H1 (cell line): ENCODE data around the gene LRRC45. TPM values are rescaled to one million over a fixed set of nuclear protein-coding genes. Genes with fewer than 3 reads are reported as not detected.

Experiments
- CTCF ChIA-PET: fragments of 300-600 bp; sonication (Branson Sonifier 250); formaldehyde crosslinking; loops from one replicate; lab custom pipeline; 2021; ENCODE audit not compliant: partially characterized antibody; lab: Charles Lee
- POLR2A ChIA-PET: fragments of 300-600 bp; sonication (Branson Sonifier 250); formaldehyde crosslinking; loops from one replicate; lab custom pipeline; 2021; ENCODE audit warnings: inconsistent platforms; ENCODE audit not compliant: partially characterized antibody; lab: Charles Lee
- DNase-seq, 2 experiments: peaks; one replicate each; pipeline versions ENCODE4 v3.0.0 to v3.0.0-alpha.2; 2010 to 2022; ENCODE audit warnings: low spot score in 2 of 2, low read depth in 1 of 2, mixed read lengths in 1 of 2
- FAIRE-seq: peaks from 2 replicates; lab custom pipeline; 2011; peaks lifted over from hg19 to GRCh38; lab: Jason Lieb, UNC
- H2AFZ ChIP-seq: 2 replicates; pipeline ENCODE4 v1.8.1; 2012; ENCODE audit warnings: low read length, inconsistent platforms
- H2AK5ac ChIP-seq: 2 replicates; pipeline ENCODE4 v1.6.1; 2013; ENCODE audit warnings: low read depth, low read length
- H2BK120ac ChIP-seq: replicated peaks from 2 replicates; pipeline ENCODE3; 2013; ENCODE audit warnings: low read depth, low read length, inconsistent platforms
- H2BK12ac ChIP-seq: 2 replicates; pipeline ENCODE4 v1.6.1; 2013; ENCODE audit warnings: low read depth, low read length
- H2BK15ac ChIP-seq: 2 replicates; pipeline ENCODE4 v1.6.1; 2013; ENCODE audit warnings: low read length
- H2BK20ac ChIP-seq: 2 replicates; pipeline ENCODE4 v1.6.1; 2013; ENCODE audit warnings: low read length
- H2BK5ac ChIP-seq: 2 replicates; pipeline ENCODE4 v1.6.1; 2013; ENCODE audit warnings: low read depth, low read length
- H3K14ac ChIP-seq: 2 replicates; pipeline ENCODE4 v1.6.1; 2013; ENCODE audit warnings: inconsistent platforms; ENCODE audit not compliant: insufficient read length
- H3K18ac ChIP-seq: 2 replicates; pipeline ENCODE4 v1.6.1; 2013; ENCODE audit warnings: low read length; ENCODE audit errors: extremely low read depth
- H3K23ac ChIP-seq: 2 replicates; pipeline ENCODE4 v1.6.1; 2013; ENCODE audit warnings: inconsistent platforms; ENCODE audit not compliant: insufficient read length
- H3K23me2 ChIP-seq: 2 replicates; pipeline ENCODE4 v1.6.1; 2013; ENCODE audit warnings: low read depth, low read length
- H3K27ac ChIP-seq: 2 replicates; pipeline ENCODE4 v1.6.1; 2011; ENCODE audit warnings: low read depth, low read length, inconsistent platforms
- H3K27me3 ChIP-seq, 4 experiments: replicated peaks in 1 of 4; 1 replicate in 1 of 4; 2 replicates in 3 of 4; pipeline versions ENCODE4 v1.6.1 to v1.8.1; 2011 to 2013; ENCODE audit warnings: low read length in 3 of 4, mild to moderate bottlenecking in 3 of 4, inconsistent platforms in 2 of 4, mixed read lengths in 2 of 4, moderate library complexity in 1 of 4; ENCODE audit not compliant: control insufficient read depth in 3 of 4, insufficient read depth in 3 of 4; ENCODE audit errors: extremely low read depth in 1 of 4
- H3K36me3 ChIP-seq, 4 experiments: 2 replicates each; pipeline versions ENCODE4 v1.6.1 to v1.8.1; 2011 to 2013; ENCODE audit warnings: mild to moderate bottlenecking in 4 of 4, low read length in 3 of 4, moderate library complexity in 2 of 4, control low read depth in 1 of 4, inconsistent platforms in 1 of 4; ENCODE audit not compliant: insufficient read depth in 4 of 4, control insufficient read depth in 2 of 4
- H3K4ac ChIP-seq: replicated peaks from 2 replicates; pipeline ENCODE3; 2013; ENCODE audit warnings: low read length, low read depth, mixed read lengths, inconsistent platforms; ENCODE audit not compliant: insufficient read length
- H3K4me1 ChIP-seq, 4 experiments: replicated peaks in 1 of 4; 1 replicate in 1 of 4; 2 replicates in 3 of 4; pipeline versions ENCODE4 v1.6.1 to v1.8.1; 2011 to 2013; ENCODE audit warnings: low read length in 3 of 4, inconsistent platforms in 2 of 4, mixed read lengths in 1 of 4; ENCODE audit not compliant: insufficient read depth in 4 of 4, control insufficient read depth in 3 of 4
- H3K4me2 ChIP-seq, 2 experiments: 2 replicates each; pipeline versions ENCODE4 v1.6.1 to v1.8.1; 2011 to 2013; ENCODE audit warnings: low read depth in 2 of 2, low read length in 2 of 2, control low read depth in 1 of 2, inconsistent platforms in 1 of 2, mild to moderate bottlenecking in 1 of 2; ENCODE audit not compliant: insufficient read depth in 1 of 2
- H3K4me3 ChIP-seq, 4 experiments: fragments of 200-600, 300-600 bp in 1 of 4; sonication (generic), shearing (Covaris generic), sonication (Bioruptor Twin) in 1 of 4; 2 replicates each; pipeline versions ENCODE4 v1.5.1 to v1.8.1; 2011 to 2016; ENCODE audit warnings: low read length in 4 of 4, low read depth in 3 of 4, control low read depth in 2 of 4, inconsistent platforms in 2 of 4, mild to moderate bottlenecking in 2 of 4, mixed read lengths in 1 of 4, moderate library complexity in 1 of 4; ENCODE audit not compliant: insufficient read depth in 2 of 4; ENCODE audit errors: extremely low read depth in 1 of 4
- H3K56ac ChIP-seq: replicated peaks from 2 replicates; pipeline ENCODE3; 2013; ENCODE audit warnings: low read depth, mild to moderate bottlenecking, mixed read lengths, low read length, inconsistent platforms; ENCODE audit not compliant: insufficient read length
- H3K79me1 ChIP-seq: 2 replicates; pipeline ENCODE4 v1.6.1; 2013; ENCODE audit warnings: low read depth, low read length, control low read depth
- H3K79me2 ChIP-seq, 2 experiments: 2 replicates each; pipeline versions ENCODE4 v1.6.1 to v1.8.1; 2012 to 2013; ENCODE audit warnings: low read length in 2 of 2, mild to moderate bottlenecking in 2 of 2, inconsistent platforms in 1 of 2; ENCODE audit not compliant: insufficient read depth in 2 of 2, control insufficient read depth in 1 of 2
- H3K9ac ChIP-seq, 4 experiments: replicated peaks in 1 of 4; 1 replicate in 1 of 4; 2 replicates in 3 of 4; pipeline versions ENCODE4 v1.6.1 to v1.8.1; 2011 to 2013; ENCODE audit warnings: low read depth in 3 of 4, low read length in 3 of 4, control low read depth in 2 of 4, mild to moderate bottlenecking in 2 of 4, moderate library complexity in 2 of 4, inconsistent platforms in 1 of 4; ENCODE audit errors: extremely low read depth in 1 of 4
- H3K9me3 ChIP-seq, 2 experiments: 2 replicates each; pipeline versions ENCODE4 v1.6.1 to v1.8.1; 2012 to 2013; ENCODE audit warnings: mild to moderate bottlenecking in 2 of 2, moderate library complexity in 2 of 2, control low read depth in 1 of 2, inconsistent platforms in 1 of 2, low read depth in 1 of 2, low read length in 1 of 2, mixed read lengths in 1 of 2; ENCODE audit not compliant: insufficient read depth in 2 of 2
- H4K20me1 ChIP-seq, 2 experiments: replicated peaks in 1 of 2; 2 replicates each; pipeline versions ENCODE3 to v1.8.1; 2011 to 2013; ENCODE audit warnings: inconsistent platforms in 2 of 2, low read length in 2 of 2, mild to moderate bottlenecking in 1 of 2; ENCODE audit not compliant: insufficient read depth in 2 of 2, control insufficient read depth in 1 of 2
- H4K5ac ChIP-seq: 2 replicates; pipeline ENCODE4 v1.6.1; 2013; ENCODE audit warnings: low read length, low read depth, mixed read lengths, inconsistent platforms; ENCODE audit not compliant: insufficient read length
- H4K8ac ChIP-seq: 2 replicates; pipeline ENCODE4 v1.8.0; 2013; ENCODE audit warnings: mild to moderate bottlenecking, moderate library complexity, low read length, inconsistent platforms; ENCODE audit not compliant: insufficient read depth; ENCODE audit errors: extremely low read depth
- H4K91ac ChIP-seq: replicated peaks from 2 replicates; pipeline ENCODE3; 2013; ENCODE audit warnings: low read length, mixed read lengths, inconsistent platforms; ENCODE audit not compliant: insufficient read length
- CBX8 ChIP-seq: fragments of 300-800, 300-1000 bp; sonication (generic); IDR thresholded peaks from 2 replicates; pipeline ENCODE4 v1.7.1; 2016; ENCODE audit warnings: low read depth, low read length, borderline replicate concordance
- CREB1 ChIP-seq: IDR thresholded peaks from 2 replicates; pipeline ENCODE4 v1.6.1; 2012; ENCODE audit warnings: inconsistent platforms
- SP2 ChIP-seq: IDR thresholded peaks from 2 replicates; pipeline ENCODE4 v1.6.1; 2012; ENCODE audit warnings: mild to moderate bottlenecking, low read length, inconsistent platforms
- WGBS, 2 experiments: shearing (Covaris generic) in 1 of 2; methylation state at CpG; one replicate each; pipeline versions ENCODE4 v1.1.6 to v1.1.7; 2013 to 2015; ENCODE audit warnings: low lambda C conversion rate in 2 of 2, mixed read lengths in 2 of 2, inconsistent platforms in 1 of 2, low coverage in 1 of 2, missing lambda C conversion rate in 1 of 2; ENCODE audit not compliant: insufficient replicate concordance in 2 of 2, insufficient coverage in 1 of 2, insufficient read length in 1 of 2; ENCODE audit errors: extremely low coverage in 1 of 2, missing lambda C conversion rate in 1 of 2; 5-methylcytosine and 5-hydroxymethylcytosine counted together
- polyA plus RNA-seq, 7 experiments: library from polyadenylated mRNA; depleted of rRNA in 3 of 7; stranded (reverse) in 5 of 7; unstranded in 2 of 7; fragments of >200 nt in 5 of 7; fragments of 200-250 nt in 2 of 7; gene quantifications; 1 replicate in 5 of 7; 2 replicates in 1 of 7; 4 replicates in 1 of 7; pipeline versions ENCODE4 v1.2.1 to v1.2.3, GENCODE V29; 2011 to 2013; ENCODE audit warnings: missing spikeins in 2 of 7, mixed read lengths in 2 of 7
- total RNA-seq: library from RNA; stranded (reverse); fragmentation: NEBNext Ultra II Directional; extraction: Animal tissue kit (Norgen Biotek cat#: 25700); gene quantifications from 2 replicates; pipeline ENCODE4 v1.2.1, GENCODE V29; 2021
- TF ChIP-seq, protein P1 (sequence below): IDR thresholded peaks from 2 replicates; pipeline ENCODE4 v1.6.1; 2012; ENCODE audit warnings: inconsistent platforms

Gene LRRC45
- total and polyA plus RNA-seq, 2 of the 8 experiments (the other 6 are each of a cell fraction or from before 2014, with no cell fraction given): 11.5 to 29.0 TPM

DNA sequence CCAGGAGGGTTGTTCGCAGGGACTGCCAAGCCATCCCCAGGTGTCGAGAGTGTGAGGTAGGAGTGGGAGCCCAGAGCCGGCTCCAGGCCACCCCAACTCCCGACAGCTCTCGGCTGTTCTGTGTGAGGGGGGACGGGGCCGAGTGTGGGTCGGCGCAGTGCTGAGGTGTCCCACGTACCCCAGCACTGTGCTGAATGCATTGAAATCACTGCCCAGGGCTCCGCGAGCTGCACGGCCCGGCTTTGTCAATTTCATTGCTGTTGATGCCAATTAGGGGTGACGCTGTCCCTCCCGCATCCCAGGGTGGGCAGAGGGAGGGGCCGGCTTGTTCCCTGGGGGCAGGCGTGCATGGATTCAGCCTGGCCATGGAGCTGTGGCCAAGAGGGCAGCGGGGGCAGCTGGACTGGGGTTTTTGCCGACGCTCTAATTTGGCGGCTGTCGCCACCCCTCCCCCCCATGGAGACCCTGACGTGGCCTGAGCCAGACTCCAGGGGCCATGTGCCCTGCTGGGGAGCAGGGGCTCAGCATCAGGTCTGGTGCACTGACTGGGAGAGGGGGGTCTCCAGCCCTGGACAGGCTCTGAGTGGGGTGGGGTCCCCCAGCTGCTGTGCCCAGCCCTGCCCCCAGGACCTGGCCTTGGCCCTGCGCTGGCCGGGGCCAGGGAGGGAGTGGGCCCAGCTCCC lies 14.7 kb upstream of the LRRC45 start:
- Histone ChIP-seq H2BK12ac (no peak overlapping the region), H3K18ac (no peak overlapping the region), H2BK5ac (no peak overlapping the region), H3K79me2 (no peaks in the 10 kb centered on the region), H3K9me3 (no peaks in the 10 kb centered on the region), H3K4me3 (no peak overlapping the region), H3K79me1 (peaks cover 3% of the 10 kb centered on the region), H2BK15ac (no peak overlapping the region), H2AK5ac (no peak overlapping the region), H4K5ac (no peak overlapping the region), H4K8ac (no peak overlapping the region), H4K91ac (no peak overlapping the region), H3K23ac (no peak overlapping the region), H4K20me1 (peaks cover 3 to 4% of the 10 kb centered on the region in 2 experiments), H3K4me2 (no peak overlapping the region), H2AFZ (no peak overlapping the region), H3K9ac (no peak overlapping the region; a peak in 1 of 7 replicates)
- no peak for FAIRE-seq
- no peak for DNase-seq
- TF ChIP-seq SP2 (no peak), CBX8 (no peak), CREB1 (no peak)
- TF ChIP-seq, protein P1, sequence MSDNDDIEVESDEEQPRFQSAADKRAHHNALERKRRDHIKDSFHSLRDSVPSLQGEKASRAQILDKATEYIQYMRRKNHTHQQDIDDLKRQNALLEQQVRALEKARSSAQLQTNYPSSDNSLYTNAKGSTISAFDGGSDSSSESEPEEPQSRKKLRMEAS: no peak
- TF ChIP-seq, all 59 proteins: peak for 0
- Histone ChIP-seq H2BK120ac (no peak overlapping the region), H3K27ac (no peak overlapping the region), H3K56ac (no peak overlapping the region), H3K4ac (no peak overlapping the region), H3K27me3 (no peaks in the 10 kb centered on the region), H3K4me1 (peaks cover 0 to 1% (median 0%) of the 10 kb centered on the region in 4 experiments; a peak in 1 of 7 replicates), H3K14ac (no peak overlapping the region), H2BK20ac (no peak overlapping the region), H3K36me3 (no peaks in the 10 kb centered on the region; a peak in 2 of 8 replicates), H3K23me2 (0 out of 2 replicates have a peak, but pooled peaks cover 1% of the 10 kb centered on the region)
- 94% methylated on average over 23 of the region's 26 CpGs; no CpG with 5 or more reads in 1 of the 2 experiments for WGBS, 2 experiments
- ChIA-PET POLR2A (interaction anchor here (1.0 to 3.2 kb wide), 6 partner anchors 8 to 49 kb away, joined by 3 to 13 read pairs (median 5); partner anchors contain the start of genes CENPX and LRRC45), CTCF (interaction anchor here (1.0 to 3.4 kb wide), 7 partner anchors 10 to 49 kb away, joined by 3 to 16 read pairs (median 5); no protein-coding TSS in a partner anchor)
